ENCODE results near the gene ZHX3. TPM values are rescaled to one million over a fixed set of nuclear protein-coding genes. Genes with fewer than 3 reads are reported as not detected.

The ZHX3 gene
- total and polyA plus RNA-seq, 2 donors from 2014 or later, result 24.7 to 153 TPM

- H3K9ac ChIP-seq (ENCODE audit: low read length in 3 of 3), result no peak overlapping the region
- no peaks in the 10 kb centered on the region for H3K27me3 ChIP-seq (ENCODE audit: control insufficient read depth, insufficient read depth, low read length)
- H3K36me3 ChIP-seq (ENCODE audit: control insufficient read depth in 2 of 3, insufficient read depth in 3 of 3, low read length in 3 of 3), result peaks cover 13 to 25% (median 23%) of the 10 kb centered on the region in 3 donors
- no peak overlapping the region for H3K27ac ChIP-seq (ENCODE audit: low read depth in 2 of 2, low read length in 2 of 2)
- DNase-seq (peak in 1 of 5 donors; percentile 4), FAIRE-seq (no peak)
- H3K9me3 ChIP-seq (ENCODE audit: control insufficient read depth in 2 of 3, insufficient read depth in 1 of 3, low read length in 3 of 3), result no peaks in the 10 kb centered on the region
- H3K4me1 ChIP-seq (ENCODE audit: control insufficient read depth in 2 of 3, insufficient read depth in 2 of 3, low read depth in 1 of 3, low read length in 3 of 3), result peaks cover 0 to 12% (median 0%) of the 10 kb centered on the region in 3 donors
- TF ChIP-seq, protein P1, sequence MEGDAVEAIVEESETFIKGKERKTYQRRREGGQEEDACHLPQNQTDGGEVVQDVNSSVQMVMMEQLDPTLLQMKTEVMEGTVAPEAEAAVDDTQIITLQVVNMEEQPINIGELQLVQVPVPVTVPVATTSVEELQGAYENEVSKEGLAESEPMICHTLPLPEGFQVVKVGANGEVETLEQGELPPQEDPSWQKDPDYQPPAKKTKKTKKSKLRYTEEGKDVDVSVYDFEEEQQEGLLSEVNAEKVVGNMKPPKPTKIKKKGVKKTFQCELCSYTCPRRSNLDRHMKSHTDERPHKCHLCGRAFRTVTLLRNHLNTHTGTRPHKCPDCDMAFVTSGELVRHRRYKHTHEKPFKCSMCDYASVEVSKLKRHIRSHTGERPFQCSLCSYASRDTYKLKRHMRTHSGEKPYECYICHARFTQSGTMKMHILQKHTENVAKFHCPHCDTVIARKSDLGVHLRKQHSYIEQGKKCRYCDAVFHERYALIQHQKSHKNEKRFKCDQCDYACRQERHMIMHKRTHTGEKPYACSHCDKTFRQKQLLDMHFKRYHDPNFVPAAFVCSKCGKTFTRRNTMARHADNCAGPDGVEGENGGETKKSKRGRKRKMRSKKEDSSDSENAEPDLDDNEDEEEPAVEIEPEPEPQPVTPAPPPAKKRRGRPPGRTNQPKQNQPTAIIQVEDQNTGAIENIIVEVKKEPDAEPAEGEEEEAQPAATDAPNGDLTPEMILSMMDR (IDR thresholded peaks at IDR 0.05; ENCODE audit: borderline replicate concordance, extremely low read depth, insufficient read depth), result no peak
- H3K4me3 ChIP-seq (ENCODE audit: low read length in 3 of 3), result no peak overlapping the region
- intact Hi-C loops (cut with DNase I), result loop anchor here (5.0 to 10.0 kb wide), 2 partner anchors 60 to 163 kb away; no protein-coding TSS in a partner anchor
Observed at GRCh38 chr20:41174373-41174772, 143.2 kb downstream of the ZHX3 start.

- Histone ChIP-seq H3K4me3 (ENCODE audit: low read length in 3 of 3) (no peak overlapping the region), H3K36me3 (ENCODE audit: control insufficient read depth in 2 of 3, insufficient read depth in 3 of 3, low read length in 3 of 3) (peaks cover 16 to 30% (median 28%) of the 10 kb centered on the region in 3 donors), H3K9me3 (ENCODE audit: control insufficient read depth in 2 of 3, insufficient read depth in 1 of 3, low read length in 3 of 3) (no peaks in the 10 kb centered on the region), H3K9ac (ENCODE audit: low read length in 3 of 3) (no peak overlapping the region), H3K27ac (ENCODE audit: low read depth in 2 of 2, low read length in 2 of 2) (no peak overlapping the region), H3K4me1 (ENCODE audit: control insufficient read depth in 2 of 3, insufficient read depth in 2 of 3, low read depth in 1 of 3, low read length in 3 of 3) (peaks cover 0 to 12% (median 0%) of the 10 kb centered on the region in 3 donors), H3K27me3 (ENCODE audit: control insufficient read depth, insufficient read depth, low read length) (no peaks in the 10 kb centered on the region)
- no peak for FAIRE-seq
- intact Hi-C loops (cut with DNase I), result loop anchor here (5.0 to 10.0 kb wide), 2 partner anchors 61 to 163 kb away; no protein-coding TSS in a partner anchor
- peak in 2 of 5 donors; percentile 6 to 76 for DNase-seq
- TF ChIP-seq, protein P1 (IDR thresholded peaks at IDR 0.05; ENCODE audit: borderline replicate concordance, extremely low read depth, insufficient read depth), result no peak
Observed at GRCh38 chr20:41173791-41174341, 143.7 kb downstream of the ZHX3 start.

DNA sequence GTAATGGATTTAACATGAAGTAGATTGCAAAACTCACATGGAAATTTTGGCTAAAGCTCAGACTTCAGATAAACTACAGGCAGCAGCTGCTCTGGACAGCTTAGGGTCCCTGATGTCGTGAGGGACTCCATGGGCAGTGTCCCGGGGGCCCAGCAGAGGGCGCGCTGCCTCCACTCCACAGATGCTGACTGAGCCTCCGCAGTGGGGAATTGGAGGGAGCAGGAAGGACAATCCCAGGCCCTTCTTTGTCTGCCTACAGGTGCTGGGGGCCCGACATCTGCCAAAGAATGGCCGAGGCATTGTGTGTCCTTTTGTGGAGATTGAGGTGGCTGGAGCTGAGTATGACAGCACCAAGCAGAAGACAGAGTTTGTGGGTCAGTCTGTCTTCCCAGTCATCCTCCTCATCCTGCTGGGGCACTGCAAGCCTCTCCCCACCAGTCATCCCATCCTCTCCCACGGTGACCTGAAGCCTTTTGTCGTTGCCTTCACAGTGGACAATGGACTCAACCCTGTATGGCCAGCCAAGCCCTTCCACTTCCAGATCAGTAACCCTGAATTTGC is 144.3 kb downstream of the ZHX3 start:
- peak overlapping the region in 1 of 2 donors; percentile 8 for H3K27ac ChIP-seq (ENCODE audit: low read depth in 2 of 2, low read length in 2 of 2)
- peaks cover 0 to 12% (median 0%) of the 10 kb centered on the region in 3 donors for H3K4me1 ChIP-seq (ENCODE audit: control insufficient read depth in 2 of 3, insufficient read depth in 2 of 3, low read depth in 1 of 3, low read length in 3 of 3)
- no peaks in the 10 kb centered on the region for H3K27me3 ChIP-seq (ENCODE audit: control insufficient read depth, insufficient read depth, low read length)
- H3K9me3 ChIP-seq (ENCODE audit: control insufficient read depth in 2 of 3, insufficient read depth in 1 of 3, low read length in 3 of 3), result no peaks in the 10 kb centered on the region
- DNase-seq (peak; percentile 80 to 93 (median 85)), FAIRE-seq (peak; percentile 79)
- no peak overlapping the region for H3K9ac ChIP-seq (ENCODE audit: low read length in 3 of 3)
- TF ChIP-seq, protein P1 (IDR thresholded peaks at IDR 0.05; ENCODE audit: borderline replicate concordance, extremely low read depth, insufficient read depth), result peak; percentile 90
- no peak overlapping the region for H3K4me3 ChIP-seq (ENCODE audit: low read length in 3 of 3)
- peaks cover 16 to 37% (median 32%) of the 10 kb centered on the region in 3 donors for H3K36me3 ChIP-seq (ENCODE audit: control insufficient read depth in 2 of 3, insufficient read depth in 3 of 3, low read length in 3 of 3)
- intact Hi-C loops (cut with DNase I), result loop anchor here (5.0 to 10.0 kb wide), 2 partner anchors 62 to 164 kb away; no protein-coding TSS in a partner anchor

Measured in kidney (tissue), 14 donors.